Right lobe of liver (tissue), 6 donors: ENCODE measurements around the gene TMOD1. TPM values are rescaled to one million over a fixed set of nuclear protein-coding genes. Genes with fewer than 3 reads are reported as not detected.

Source experiments
- ATAC-seq, 4 donors: fragments of 200-7000 bp; cut with Tn5 transposase; one replicate each; pipeline ENCODE4 v1.9.1; 2020; ENCODE audit warnings: mild to moderate bottlenecking in 4 of 4, moderate library complexity in 4 of 4
- DNase-seq, 3 donors: peaks; one replicate each; pipeline ENCODE4 v3.0.0-alpha.2; 2020
- H3K27ac ChIP-seq, 3 donors: fragments of 200-600 bp; one replicate each; pipeline ENCODE4 v1.8.0; 2022
- H3K27me3 ChIP-seq, 2 donors: fragments of 200-600 bp; one replicate each; pipeline ENCODE4 v1.8.0; 2022
- H3K36me3 ChIP-seq, 4 donors: fragments of 200-600 bp; sonication (generic) in 1 of 4; one replicate each; pipeline versions ENCODE4 v1.5.1 to v1.8.0; 2017 to 2022; ENCODE audit warnings: control low read depth in 1 of 4
- H3K4me1 ChIP-seq, 4 donors: fragments of 200-600 bp; sonication (generic) in 1 of 4; one replicate each; pipeline versions ENCODE4 v1.5.1 to v1.8.0; 2017 to 2022; ENCODE audit warnings: control low read depth in 1 of 4
- H3K4me3 ChIP-seq, 3 donors: fragments of 200-600 bp; one replicate each; pipeline ENCODE4 v1.8.0; 2022
- H3K9me3 ChIP-seq, 4 donors: fragments of 200-600 bp; sonication (generic) in 1 of 4; one replicate each; pipeline versions ENCODE4 v1.5.1 to v1.8.0; 2017 to 2022; ENCODE audit warnings: control low read depth in 1 of 4
- POLR2A ChIP-seq: fragments of 450-650 bp; IDR thresholded peaks from one replicate; pipeline ENCODE4 v1.6.1; 2017; ENCODE audit warnings: antibody characterized with exemption, mild to moderate bottlenecking
- WGBS: methylation state at CpG from one replicate; pipeline ENCODE4 v1.1.6; 2018; ENCODE audit warnings: low coverage, low lambda C conversion rate; ENCODE audit not compliant: insufficient coverage; ENCODE audit errors: missing lambda C conversion rate; 5-methylcytosine and 5-hydroxymethylcytosine counted together
- intact Hi-C, 2 donors: fragments of 100-400 bp; cut with DNase I; formaldehyde crosslinking; loops; one replicate each; pipeline versions ENCODE4 v1.11.2 to v1.14.1; 2022
- total RNA-seq, 6 experiments: library from RNA; depleted of rRNA in 2 of 6; stranded (reverse); fragments of >200 nt in 2 of 6; fragmentation: NEBNext Ultra II Directional in 3 of 6; extraction: Animal tissue kit (Norgen Biotek cat#: 25700) in 3 of 6; gene quantifications; one replicate each; pipeline versions ENCODE4 v1.1.0 to v1.2.4, GENCODE V29; 2016 to 2023
- TF ChIP-seq, protein P1 (sequence below), 4 donors: fragments of 200-600 bp in 3 of 4; fragments of 450-650 bp in 1 of 4; IDR thresholded peaks; one replicate each; pipeline versions ENCODE4 v1.5.1 to v1.8.0; 2016 to 2022; ENCODE audit warnings: antibody characterized with exemption in 4 of 4, mild to moderate bottlenecking in 2 of 4
- donor health status: DM: no; HTN: yes; CAD: no.
- donor health status: DM: no; HTN: no; CAD: no.
- donor health status: DM: no; HTN: no; CAD: no.
- donor health status: DM: no; HTN: yes; CAD: no.
- donor health status: DM: no; HTN: yes; CAD: no.

TMOD1 gene
- total RNA-seq, 6 experiments from 2014 or later: 5.9 to 14.3 (median 12.7) TPM

DNA sequence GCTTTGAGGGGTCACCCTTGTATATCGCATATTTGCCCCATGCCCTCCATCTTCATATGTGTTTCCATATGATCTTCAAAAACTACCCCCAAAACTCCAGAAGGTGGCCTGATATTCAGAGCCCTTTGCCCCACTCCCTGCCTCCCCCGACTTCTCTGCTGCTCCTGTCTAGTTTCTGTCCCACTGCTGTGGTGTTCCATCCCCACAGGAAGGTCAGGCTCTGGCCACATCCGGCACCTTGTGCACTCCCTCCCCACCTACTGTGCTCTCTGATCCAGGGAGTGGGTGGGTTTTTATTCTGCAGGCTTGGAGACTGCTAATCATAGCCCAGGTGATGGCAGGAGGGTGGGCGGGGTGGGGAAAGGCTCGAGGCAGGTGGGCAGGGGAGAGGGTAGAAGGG lies 52.4 kb downstream of the TMOD1 start:
- intact Hi-C loops: no loop called here
- no peak overlapping the region for H3K4me3 ChIP-seq
- no peaks in the 10 kb centered on the region for H3K36me3 ChIP-seq
- H3K27me3 ChIP-seq: no peaks in the 10 kb centered on the region
- H3K4me1 ChIP-seq: peaks cover 0 to 30% (median 19%) of the 10 kb centered on the region in 4 donors
- no peak overlapping the region for H3K27ac ChIP-seq
- ATAC-seq: no peak
- no peak for DNase-seq
- no peak for TF ChIP-seq POLR2A
- TF ChIP-seq, protein P1, sequence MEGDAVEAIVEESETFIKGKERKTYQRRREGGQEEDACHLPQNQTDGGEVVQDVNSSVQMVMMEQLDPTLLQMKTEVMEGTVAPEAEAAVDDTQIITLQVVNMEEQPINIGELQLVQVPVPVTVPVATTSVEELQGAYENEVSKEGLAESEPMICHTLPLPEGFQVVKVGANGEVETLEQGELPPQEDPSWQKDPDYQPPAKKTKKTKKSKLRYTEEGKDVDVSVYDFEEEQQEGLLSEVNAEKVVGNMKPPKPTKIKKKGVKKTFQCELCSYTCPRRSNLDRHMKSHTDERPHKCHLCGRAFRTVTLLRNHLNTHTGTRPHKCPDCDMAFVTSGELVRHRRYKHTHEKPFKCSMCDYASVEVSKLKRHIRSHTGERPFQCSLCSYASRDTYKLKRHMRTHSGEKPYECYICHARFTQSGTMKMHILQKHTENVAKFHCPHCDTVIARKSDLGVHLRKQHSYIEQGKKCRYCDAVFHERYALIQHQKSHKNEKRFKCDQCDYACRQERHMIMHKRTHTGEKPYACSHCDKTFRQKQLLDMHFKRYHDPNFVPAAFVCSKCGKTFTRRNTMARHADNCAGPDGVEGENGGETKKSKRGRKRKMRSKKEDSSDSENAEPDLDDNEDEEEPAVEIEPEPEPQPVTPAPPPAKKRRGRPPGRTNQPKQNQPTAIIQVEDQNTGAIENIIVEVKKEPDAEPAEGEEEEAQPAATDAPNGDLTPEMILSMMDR (IDR thresholded peaks at IDR 0.05): no peak
- H3K9me3 ChIP-seq: no peaks in the 10 kb centered on the region
- 79% methylated on average over 5 of the region's 5 CpGs for WGBS

DNA sequence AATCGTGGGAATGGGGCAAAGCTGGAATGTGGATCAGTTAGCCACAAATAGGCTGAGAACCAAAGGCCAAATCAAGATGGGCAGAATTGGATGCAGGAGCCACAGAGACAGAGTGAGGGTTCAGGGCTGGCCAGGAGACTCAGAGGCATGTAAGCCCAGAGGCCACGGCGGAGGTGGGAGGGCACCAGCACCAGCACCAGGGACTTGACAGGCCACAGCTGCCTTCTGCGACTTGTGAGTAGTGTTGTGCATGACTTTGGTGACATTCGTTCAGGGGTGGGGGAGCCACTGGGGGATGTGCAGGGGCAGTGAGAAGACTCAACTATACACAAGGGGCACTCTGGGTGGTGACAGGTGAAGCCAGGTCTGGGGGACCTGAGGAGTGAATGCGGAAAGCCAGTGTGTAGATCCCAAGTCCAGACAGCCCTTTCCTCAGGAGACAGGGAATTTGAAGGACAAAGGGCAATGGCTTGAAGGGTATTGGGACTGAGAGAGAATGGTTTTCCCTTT lies 53.2 kb downstream of the TMOD1 start:
- H3K36me3 ChIP-seq: no peaks in the 10 kb centered on the region
- no peaks in the 10 kb centered on the region for H3K9me3 ChIP-seq
- no peak for ATAC-seq
- H3K27me3 ChIP-seq: no peaks in the 10 kb centered on the region
- DNase-seq: no peak
- intact Hi-C loops: no loop called here
- peaks cover 0 to 31% (median 20%) of the 10 kb centered on the region in 4 donors for H3K4me1 ChIP-seq
- H3K27ac ChIP-seq: no peak overlapping the region
- TF ChIP-seq, protein P1 (IDR thresholded peaks at IDR 0.05): no peak
- TF ChIP-seq POLR2A: no peak
- no peak overlapping the region for H3K4me3 ChIP-seq
- 97% methylated on average over 5 of the region's 6 CpGs for WGBS

DNA sequence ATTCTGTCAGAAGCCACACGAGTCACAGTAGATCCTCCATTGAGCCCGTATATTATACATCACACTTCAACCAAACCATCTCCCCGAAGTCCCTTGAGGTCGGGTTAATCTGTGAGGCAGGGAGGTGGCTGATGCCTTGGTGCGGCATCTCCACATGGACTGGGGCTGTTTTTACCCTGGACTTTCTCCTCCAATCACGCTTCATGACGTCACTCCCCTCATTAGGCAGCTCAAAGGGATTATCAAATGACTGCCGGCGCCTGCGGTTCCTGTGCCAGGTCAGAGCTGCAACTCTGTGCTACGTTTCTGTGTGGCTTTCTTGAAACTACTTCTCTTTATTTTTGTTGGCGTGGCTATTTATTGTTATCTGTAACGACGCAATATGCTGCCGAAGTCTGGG lies 53.7 kb downstream of the TMOD1 start:
- Histone ChIP-seq H3K27me3 (no peaks in the 10 kb centered on the region), H3K27ac (peak overlapping the region in 1 of 3 donors; percentile 95), H3K4me3 (no peak overlapping the region), H3K36me3 (no peaks in the 10 kb centered on the region), H3K9me3 (no peaks in the 10 kb centered on the region), H3K4me1 (peaks cover 0 to 31% (median 20%) of the 10 kb centered on the region in 4 donors)
- TF ChIP-seq POLR2A: no peak
- TF ChIP-seq, protein P1 (IDR thresholded peaks at IDR 0.05): no peak
- ATAC-seq (no peak), DNase-seq (no peak)
- WGBS: 71% methylated on average over 9 of the region's 15 CpGs
- intact Hi-C loops: no loop called here

DNA sequence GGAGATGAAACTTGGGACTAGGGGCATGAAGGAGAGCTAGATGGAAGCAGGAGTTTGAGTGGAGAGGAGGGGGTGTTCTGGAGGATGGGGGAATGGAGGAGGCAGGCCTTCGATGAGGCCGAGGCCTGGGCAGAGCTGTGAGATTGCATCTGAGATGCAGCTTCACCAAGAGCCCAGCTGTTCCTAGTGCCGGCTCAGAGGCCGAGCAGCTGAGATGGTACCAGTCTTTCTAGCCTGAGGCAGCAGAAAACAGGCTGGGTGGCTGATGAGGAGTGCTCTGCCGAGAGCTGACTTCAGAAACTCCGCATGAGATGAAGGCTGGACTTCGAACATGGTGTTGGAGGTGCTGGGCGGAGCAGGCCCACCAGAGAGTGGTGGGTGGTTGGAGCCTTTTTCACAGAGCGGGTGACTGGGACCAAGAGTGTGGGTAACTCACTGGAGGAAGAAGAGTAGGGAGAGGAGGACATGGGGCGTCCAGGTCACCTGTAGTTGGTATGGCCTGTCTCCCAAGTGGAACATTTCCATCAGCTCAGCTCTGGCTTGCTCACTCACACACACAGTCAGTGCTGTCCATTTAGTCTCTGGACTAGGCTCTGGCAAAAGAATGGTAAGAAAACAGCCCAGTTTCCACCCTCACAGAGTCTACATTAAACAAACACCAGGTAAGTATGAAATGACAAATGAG lies 54.7 kb downstream of the TMOD1 start:
- intact Hi-C loops: no loop called here
- TF ChIP-seq, protein P1 (IDR thresholded peaks at IDR 0.05): no peak
- DNase-seq (no peak), ATAC-seq (peak in 3 of 4 donors; percentile 2 to 13 (median 3))
- H3K4me1 ChIP-seq: peaks cover 0 to 31% (median 20%) of the 10 kb centered on the region in 4 donors
- H3K27ac ChIP-seq: peak overlapping the region; percentile 89 to 95 (median 94)
- WGBS: 98% methylated on average over 6 of the region's 10 CpGs
- H3K27me3 ChIP-seq: no peaks in the 10 kb centered on the region
- H3K9me3 ChIP-seq: no peaks in the 10 kb centered on the region
- H3K4me3 ChIP-seq: no peak overlapping the region
- no peaks in the 10 kb centered on the region for H3K36me3 ChIP-seq
